Colonic mucosa (tissue), 4 donors: Measurements from ENCODE around the gene MTCL1. TPM values are rescaled to one million over a fixed set of nuclear protein-coding genes. Genes with fewer than 3 reads are reported as not detected.

Experiments used
- DNase-seq: peaks from one replicate; pipeline ENCODE4 v3.0.0-alpha.2; 2020
- H3K27ac ChIP-seq: fragments of 200-600 bp; one replicate; pipeline ENCODE4 v1.8.0; 2021
- H3K27me3 ChIP-seq: fragments of 200-600 bp; one replicate; pipeline ENCODE4 v1.8.0; 2021
- H3K36me3 ChIP-seq: fragments of 200-600 bp; one replicate; pipeline ENCODE4 v1.8.0; 2021
- H3K4me1 ChIP-seq: fragments of 200-600 bp; one replicate; pipeline ENCODE4 v1.8.0; 2021; ENCODE audit warnings: mild to moderate bottlenecking
- H3K4me3 ChIP-seq: fragments of 200-600 bp; one replicate; pipeline ENCODE4 v1.8.0; 2021
- H3K9ac ChIP-seq, 2 donors: one replicate each; pipeline ENCODE4 v1.7.0; 2013; ENCODE audit warnings: control low read depth in 2 of 2, low read depth in 2 of 2, low read length in 2 of 2
- H3K9me3 ChIP-seq: fragments of 200-600 bp; one replicate; pipeline ENCODE4 v1.8.0; 2021
- intact Hi-C: fragments of 100-400 bp; cut with DNase I; formaldehyde crosslinking; loops from one replicate; pipeline ENCODE4 v1.14.1; 2022
- total RNA-seq, 2 donors: library from RNA; stranded (reverse); fragmentation: NEBNext Ultra II Directional in 1 of 2; extraction: Animal tissue kit (Norgen Biotek cat#: 25700) in 1 of 2; gene quantifications; one replicate each; pipeline ENCODE4 v1.2.1, GENCODE V29; 2021
- TF ChIP-seq, protein P1 (sequence below): fragments of 200-600 bp; IDR thresholded peaks from one replicate; pipeline ENCODE4 v1.8.0; 2022; ENCODE audit warnings: antibody characterized with exemption, mild to moderate bottlenecking
- donor health status: healthy.
- donor health status: DM: no; HTN: no; CAD: no.
- donor health status: DM: no; HTN: no; CAD: no.

MTCL1 gene
- total RNA-seq, 2 donors from 2014 or later: 2.3 to 20.8 TPM

- H3K27me3 ChIP-seq: no peaks in the 10 kb centered on the region
- DNase-seq: no peak
- no peaks in the 10 kb centered on the region for H3K9me3 ChIP-seq
- H3K36me3 ChIP-seq: no peaks in the 10 kb centered on the region
- no peaks in the 10 kb centered on the region for H3K4me1 ChIP-seq
- intact Hi-C loops: loop anchor here (5.0 to 10.0 kb wide), 2 partner anchors 33 to 485 kb away; no protein-coding TSS in a partner anchor
- no peak overlapping the region for H3K4me3 ChIP-seq
- H3K27ac ChIP-seq: no peak overlapping the region
- TF ChIP-seq, protein P1, sequence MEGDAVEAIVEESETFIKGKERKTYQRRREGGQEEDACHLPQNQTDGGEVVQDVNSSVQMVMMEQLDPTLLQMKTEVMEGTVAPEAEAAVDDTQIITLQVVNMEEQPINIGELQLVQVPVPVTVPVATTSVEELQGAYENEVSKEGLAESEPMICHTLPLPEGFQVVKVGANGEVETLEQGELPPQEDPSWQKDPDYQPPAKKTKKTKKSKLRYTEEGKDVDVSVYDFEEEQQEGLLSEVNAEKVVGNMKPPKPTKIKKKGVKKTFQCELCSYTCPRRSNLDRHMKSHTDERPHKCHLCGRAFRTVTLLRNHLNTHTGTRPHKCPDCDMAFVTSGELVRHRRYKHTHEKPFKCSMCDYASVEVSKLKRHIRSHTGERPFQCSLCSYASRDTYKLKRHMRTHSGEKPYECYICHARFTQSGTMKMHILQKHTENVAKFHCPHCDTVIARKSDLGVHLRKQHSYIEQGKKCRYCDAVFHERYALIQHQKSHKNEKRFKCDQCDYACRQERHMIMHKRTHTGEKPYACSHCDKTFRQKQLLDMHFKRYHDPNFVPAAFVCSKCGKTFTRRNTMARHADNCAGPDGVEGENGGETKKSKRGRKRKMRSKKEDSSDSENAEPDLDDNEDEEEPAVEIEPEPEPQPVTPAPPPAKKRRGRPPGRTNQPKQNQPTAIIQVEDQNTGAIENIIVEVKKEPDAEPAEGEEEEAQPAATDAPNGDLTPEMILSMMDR: no peak
- H3K9ac ChIP-seq: no peak overlapping the region
These were observed 45.6 kb upstream of the MTCL1 start for GRCh38 chr18:8659609-8660242.

GRCh38 chr18:8660316-8660715 is 45.0 kb upstream of the MTCL1 start:
- H3K27ac ChIP-seq: no peak overlapping the region
- TF ChIP-seq, protein P1: no peak
- no peaks in the 10 kb centered on the region for H3K4me1 ChIP-seq
- intact Hi-C loops: no loop called here
- no peaks in the 10 kb centered on the region for H3K36me3 ChIP-seq
- H3K4me3 ChIP-seq: no peak overlapping the region
- no peak for DNase-seq
- H3K27me3 ChIP-seq: no peaks in the 10 kb centered on the region
- no peak overlapping the region for H3K9ac ChIP-seq
- H3K9me3 ChIP-seq: no peaks in the 10 kb centered on the region

- TF ChIP-seq, protein P1: no peak
- H3K9ac ChIP-seq: no peak overlapping the region
- no peak overlapping the region for H3K4me3 ChIP-seq
- no peaks in the 10 kb centered on the region for H3K9me3 ChIP-seq
- no peaks in the 10 kb centered on the region for H3K4me1 ChIP-seq
- DNase-seq: peak; percentile 40
- no peak overlapping the region for H3K27ac ChIP-seq
- no peaks in the 10 kb centered on the region for H3K27me3 ChIP-seq
- intact Hi-C loops: no loop called here
- H3K36me3 ChIP-seq: no peaks in the 10 kb centered on the region
These were observed 43.4 kb upstream of the MTCL1 start for GRCh38 chr18:8661754-8662559.

DNA sequence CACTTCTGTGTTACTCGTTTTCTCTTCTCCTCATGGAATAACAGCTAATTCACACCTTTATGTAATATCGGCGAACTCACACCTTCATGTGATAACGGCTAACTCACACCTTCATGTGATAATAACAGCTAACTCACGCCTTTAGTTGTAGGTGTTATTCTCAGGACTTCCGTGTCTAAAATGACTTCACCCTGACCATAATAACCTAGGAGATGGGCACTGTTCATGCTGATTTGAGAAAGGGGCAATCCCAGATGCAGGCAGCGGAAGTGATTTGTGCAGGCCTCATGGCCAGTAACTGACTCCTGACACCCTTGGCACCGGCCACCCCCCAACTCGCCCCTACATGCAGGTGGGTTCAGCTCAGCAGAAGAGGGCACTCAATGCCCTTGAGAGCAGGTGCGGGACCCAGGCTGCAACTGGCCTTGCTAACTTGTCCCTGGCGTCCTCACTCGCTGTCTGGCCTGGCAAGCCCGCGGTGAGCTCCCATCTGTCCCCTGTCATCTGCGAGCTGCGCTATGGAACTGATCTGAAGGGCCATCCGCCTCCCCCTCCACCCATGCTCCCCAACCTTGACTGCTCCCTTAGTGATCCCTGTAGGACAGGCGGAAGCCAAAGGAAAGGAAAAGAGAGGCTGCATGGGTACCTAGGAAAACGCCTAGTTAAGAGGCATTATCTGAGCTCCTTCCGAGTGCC is 42.6 kb upstream of the MTCL1 start:
- no peak for DNase-seq

DNA sequence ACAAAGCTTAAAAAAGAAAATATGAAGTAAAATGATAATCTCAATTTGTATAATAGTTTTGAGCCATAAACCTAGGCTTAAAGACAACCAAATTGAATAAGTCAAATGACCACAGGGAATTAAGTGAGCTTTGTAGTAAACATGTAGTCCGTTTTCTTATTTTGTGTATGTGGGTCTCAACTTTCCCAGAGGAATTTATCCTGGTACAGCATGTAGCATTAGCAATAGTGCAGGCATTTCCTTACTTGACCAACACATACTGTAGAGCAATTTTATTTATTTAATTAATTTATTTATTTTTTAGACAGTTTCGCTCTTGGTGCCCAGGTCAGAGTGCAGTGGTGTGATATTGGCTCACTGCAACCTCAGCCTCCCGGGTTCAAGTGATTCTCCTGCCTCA is 37.5 kb upstream of the MTCL1 start:
- Histone ChIP-seq H3K4me3 (no peak overlapping the region), H3K27me3 (no peaks in the 10 kb centered on the region), H3K27ac (no peak overlapping the region), H3K36me3 (no peaks in the 10 kb centered on the region), H3K9ac (no peak overlapping the region), H3K4me1 (no peaks in the 10 kb centered on the region), H3K9me3 (no peaks in the 10 kb centered on the region)
- no peak for DNase-seq
- intact Hi-C loops: no loop called here
- TF ChIP-seq, protein P1: no peak

More for the DNA sequence above, 42.6 kb upstream of the MTCL1 start:
- intact Hi-C loops: no loop called here
- Histone ChIP-seq H3K27me3 (no peaks in the 10 kb centered on the region), H3K36me3 (no peaks in the 10 kb centered on the region), H3K27ac (no peak overlapping the region), H3K9ac (no peak overlapping the region), H3K4me1 (no peaks in the 10 kb centered on the region), H3K4me3 (no peak overlapping the region), H3K9me3 (no peaks in the 10 kb centered on the region)
- TF ChIP-seq, protein P1: no peak
